GM19397 (cell line): ENCODE results near the gene SCFD2.

Experiments used
- ATAC-seq: cut with Tn5 transposase; IDR thresholded peaks from one replicate; pipeline ENCODE4 v1.9.1; 2021; ENCODE audit warnings: mild to moderate bottlenecking, moderate library complexity; ENCODE audit not compliant: unreplicated experiment

SCFD2 gene

GRCh38 chr4:52964561-52965101, 401.2 kb downstream of the SCFD2 start:
- no peak for ATAC-seq

DNA sequence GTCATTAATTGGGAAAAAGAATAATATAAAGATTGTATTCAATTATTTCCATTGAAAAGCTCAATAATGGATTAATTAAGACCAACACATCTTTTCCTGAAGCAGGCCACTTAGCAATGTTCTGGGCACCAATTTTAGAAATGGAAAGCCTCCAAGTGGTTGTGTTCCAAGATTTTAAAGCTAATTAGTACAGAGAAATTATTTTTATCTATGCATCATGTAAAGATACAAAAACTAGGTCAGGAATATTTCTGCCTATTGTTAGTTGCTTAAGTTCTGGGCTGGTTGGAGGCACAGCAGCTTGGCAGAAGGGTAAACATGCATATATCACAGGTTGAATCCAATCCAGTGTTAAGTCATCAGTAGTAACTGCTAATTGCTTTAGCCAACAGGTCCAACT, 401.9 kb downstream of the SCFD2 start:
- ATAC-seq: no peak

DNA sequence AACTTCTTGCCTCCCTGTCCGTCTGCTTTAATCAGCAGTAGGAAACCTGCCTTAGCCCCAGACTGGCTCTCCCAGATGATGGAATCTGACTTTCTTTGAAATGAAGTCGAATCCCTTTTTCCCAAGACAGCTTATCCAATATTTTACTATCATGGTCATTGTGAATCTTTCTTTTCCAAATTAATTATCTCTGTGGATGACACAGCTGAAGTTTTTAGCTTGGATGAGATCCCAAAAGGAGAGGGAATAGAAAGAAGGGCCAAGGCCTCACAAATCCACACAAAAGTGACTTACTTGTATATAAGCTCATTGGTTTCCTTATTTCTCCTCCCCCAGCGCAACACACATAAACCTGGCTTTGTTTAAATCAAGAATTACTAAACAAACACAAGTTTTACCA, 403.1 kb downstream of the SCFD2 start:
- ATAC-seq: no peak

- ATAC-seq: no peak
These were observed 404.0 kb downstream of the SCFD2 start for GRCh38 chr4:52961666-52962412.

GRCh38 chr4:52959541-52959940, 406.3 kb downstream of the SCFD2 start:
- ATAC-seq: no peak

- ATAC-seq: no peak
These were observed 407.8 kb downstream of the SCFD2 start for GRCh38 chr4:52957835-52958631.

DNA sequence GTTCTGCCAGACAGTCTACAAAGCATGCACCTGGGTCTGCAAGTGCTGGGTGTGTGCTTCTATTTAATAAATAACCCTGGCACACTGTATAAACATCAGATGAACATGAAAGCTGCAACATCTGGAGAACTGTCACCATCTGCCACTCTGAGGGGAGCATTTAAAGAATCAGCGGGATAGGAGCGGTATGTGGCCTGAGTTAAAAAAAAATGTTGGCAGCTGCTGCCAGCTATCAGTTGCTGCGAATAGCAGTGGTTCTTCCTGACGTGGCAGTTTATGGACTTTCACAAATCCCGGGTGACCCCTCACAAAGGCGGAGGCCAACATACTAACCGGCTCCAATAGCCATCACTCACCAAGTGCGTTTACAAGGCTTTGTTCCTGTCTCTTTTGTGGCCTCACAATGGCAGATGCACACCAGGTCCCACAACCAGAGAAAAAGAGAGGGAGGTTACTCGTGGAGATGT, 408.6 kb downstream of the SCFD2 start:
- ATAC-seq: no peak

GRCh38 chr4:52956691-52957090, 409.2 kb downstream of the SCFD2 start:
- no peak for ATAC-seq

DNA sequence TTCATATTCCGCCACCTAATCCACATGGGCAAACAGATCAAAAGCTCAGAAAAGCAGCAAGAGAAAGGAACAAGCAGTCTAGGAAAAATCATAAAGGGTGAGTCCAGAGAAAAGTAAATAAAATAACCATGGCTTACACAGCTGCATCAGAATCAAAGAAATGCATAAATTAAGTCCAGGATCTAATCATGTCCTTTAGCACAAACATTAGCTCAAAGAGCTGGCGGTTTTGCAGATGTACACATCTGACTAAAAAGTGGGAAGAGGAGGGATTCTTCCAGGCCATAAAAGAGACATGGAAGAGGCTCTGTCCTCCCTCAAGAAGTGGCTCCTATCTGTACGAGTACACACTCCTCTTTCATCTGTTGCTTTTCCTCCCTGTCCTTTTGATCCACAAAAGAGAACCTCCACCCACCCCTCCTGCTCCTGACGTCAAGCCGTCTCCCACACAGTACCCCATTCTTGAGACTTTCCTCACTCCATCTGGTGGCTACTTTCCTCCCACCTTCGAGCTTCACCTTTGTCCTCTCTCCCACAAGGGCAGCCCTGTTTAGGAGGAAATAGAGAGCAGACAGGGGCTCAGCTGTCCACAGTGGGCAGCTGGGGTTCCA, 411.2 kb downstream of the SCFD2 start:
- ATAC-seq: no peak

GRCh38 chr4:52952540-52952939, 413.3 kb downstream of the SCFD2 start:
- ATAC-seq: no peak

- no peak for ATAC-seq
These were observed 414.8 kb downstream of the SCFD2 start for GRCh38 chr4:52951016-52951415.

DNA sequence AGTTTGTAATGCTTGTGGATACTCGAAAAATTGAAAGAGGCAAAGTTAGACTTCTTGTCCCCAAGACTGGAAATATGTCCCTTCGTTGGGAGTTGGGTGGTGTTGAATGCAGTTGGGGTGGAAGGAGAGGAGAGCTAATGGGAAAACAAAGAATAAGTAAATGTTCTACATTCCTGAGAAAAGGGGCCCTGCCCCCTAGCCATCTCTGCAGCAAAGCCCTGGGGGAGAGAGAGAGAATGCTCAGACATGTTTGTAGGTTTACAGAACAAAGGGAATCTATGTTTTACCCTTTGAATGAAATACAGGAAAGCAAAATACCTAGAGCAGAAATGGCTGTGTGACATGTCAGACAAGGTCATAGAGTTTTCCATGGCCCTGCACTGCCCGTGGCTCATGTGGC, 415.6 kb downstream of the SCFD2 start:
- no peak for ATAC-seq

DNA sequence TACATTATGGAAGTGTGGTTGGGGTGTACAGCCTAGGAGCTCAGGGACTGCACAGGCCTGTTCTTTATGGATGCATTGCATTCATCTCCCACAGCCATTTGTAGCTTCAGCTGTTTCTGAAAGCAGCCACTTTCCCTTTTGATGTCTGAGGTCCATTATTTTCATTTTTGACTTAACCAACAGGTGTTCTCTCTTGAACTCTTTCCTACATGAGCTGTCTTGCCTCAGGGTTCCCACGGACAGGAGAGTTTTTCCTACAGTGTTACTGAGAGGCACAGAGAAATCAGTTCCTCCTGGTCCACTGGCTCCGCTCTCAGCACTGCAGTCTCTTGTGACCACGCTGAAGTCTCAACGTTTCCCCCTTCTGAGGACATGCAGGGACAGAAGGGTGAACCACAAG, 416.5 kb downstream of the SCFD2 start:
- no peak for ATAC-seq

- no peak for ATAC-seq
These were observed 417.8 kb downstream of the SCFD2 start for GRCh38 chr4:52948057-52948423.

- no peak for ATAC-seq
These were observed 418.3 kb downstream of the SCFD2 start for GRCh38 chr4:52947401-52948056.

- no peak for ATAC-seq
These were observed 419.0 kb downstream of the SCFD2 start for GRCh38 chr4:52946855-52947254.

DNA sequence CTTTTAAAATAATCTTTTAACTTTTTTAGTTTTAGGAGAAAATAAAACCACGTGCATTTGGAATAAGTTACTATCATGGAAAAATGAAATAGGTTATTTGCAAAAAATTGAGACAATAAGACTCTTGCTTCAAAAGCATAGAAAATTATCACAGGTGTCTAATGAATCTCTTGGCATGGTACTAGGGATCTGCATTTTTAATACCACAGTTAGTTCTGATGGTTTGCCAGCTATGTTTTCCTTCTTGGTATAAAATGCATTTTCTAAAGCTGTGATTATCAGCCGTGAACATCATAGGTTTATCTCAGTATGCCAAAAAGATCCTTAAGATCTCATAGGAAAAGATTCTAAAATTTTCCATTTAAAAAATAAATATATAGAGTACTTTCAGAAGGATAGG, 419.9 kb downstream of the SCFD2 start:
- no peak for ATAC-seq

GRCh38 chr4:52945326-52945898, 420.4 kb downstream of the SCFD2 start:
- ATAC-seq: no peak

DNA sequence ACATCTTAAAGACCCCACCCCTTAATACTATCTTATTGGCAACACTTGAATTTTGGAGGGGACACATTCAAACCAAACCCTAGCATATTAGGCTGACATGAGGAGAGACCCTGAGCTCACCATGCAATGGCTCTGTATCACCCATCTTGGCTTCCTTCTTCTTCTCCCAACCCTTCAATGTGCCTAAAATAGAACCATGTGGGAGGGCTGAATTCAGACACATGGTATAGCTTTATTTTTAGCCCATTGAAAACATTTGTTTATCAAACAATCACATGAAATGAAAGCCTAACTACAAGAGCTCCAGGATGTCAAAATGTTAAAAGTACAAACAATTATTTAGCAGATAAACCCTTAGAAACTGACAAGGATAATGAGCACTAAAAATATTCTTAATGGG, 422.2 kb downstream of the SCFD2 start:
- ATAC-seq: no peak

DNA sequence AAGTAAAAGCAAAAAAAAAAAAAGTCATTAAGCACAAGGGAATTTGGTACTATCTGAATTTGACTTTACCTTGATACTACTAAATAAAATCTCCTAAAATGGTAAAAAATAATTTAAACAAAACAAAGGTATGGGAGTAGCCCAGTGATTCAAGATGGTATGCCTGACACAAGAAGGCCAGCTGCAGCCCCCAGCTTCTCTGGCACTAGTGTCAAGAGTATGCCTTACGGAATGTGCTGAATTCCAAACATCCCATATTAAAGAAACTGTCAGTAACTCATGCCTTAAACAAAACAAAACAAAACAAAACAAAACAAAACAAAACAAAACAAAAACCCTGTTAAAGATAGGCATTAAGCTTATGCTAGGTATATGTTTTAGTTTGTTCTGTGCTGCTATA, 422.9 kb downstream of the SCFD2 start:
- ATAC-seq: no peak

DNA sequence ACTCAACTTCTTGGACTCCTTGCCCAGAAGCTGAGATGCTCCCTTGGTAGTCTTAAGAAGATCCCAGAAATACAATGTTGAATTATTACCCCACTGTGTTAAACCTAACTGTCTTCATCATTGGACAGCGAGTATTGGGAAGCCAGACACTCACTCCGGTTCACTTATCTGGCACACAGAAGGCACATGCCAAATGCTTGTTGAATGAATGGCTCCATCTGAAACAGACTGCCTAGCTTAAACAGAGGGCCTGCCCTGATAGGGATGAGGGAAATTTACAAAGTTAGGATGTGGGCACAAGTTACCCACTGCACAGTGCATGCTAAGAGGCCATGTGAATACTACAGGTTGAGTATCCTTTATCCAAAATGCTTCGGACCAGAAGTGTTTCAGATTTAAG, 424.4 kb downstream of the SCFD2 start:
- ATAC-seq: no peak
